GM12873 (cell line): ENCODE measurements around the gene UPK3B.
"Not testable (repeated sequence)": the region's sequence is repeated elsewhere in the genome, so short reads cannot be mapped to it uniquely, and the experiment has no call there.

Experiments used
- TF ChIP-seq, protein P1 (sequence below): IDR thresholded peaks from 2 replicates; pipeline ENCODE4 v1.5.1; 2012; ENCODE audit warnings: low read depth, mild to moderate bottlenecking, moderate library complexity, low read length, control low read depth; ENCODE audit not compliant: insufficient read depth; ENCODE audit errors: missing control alignments

Gene UPK3B

DNA sequence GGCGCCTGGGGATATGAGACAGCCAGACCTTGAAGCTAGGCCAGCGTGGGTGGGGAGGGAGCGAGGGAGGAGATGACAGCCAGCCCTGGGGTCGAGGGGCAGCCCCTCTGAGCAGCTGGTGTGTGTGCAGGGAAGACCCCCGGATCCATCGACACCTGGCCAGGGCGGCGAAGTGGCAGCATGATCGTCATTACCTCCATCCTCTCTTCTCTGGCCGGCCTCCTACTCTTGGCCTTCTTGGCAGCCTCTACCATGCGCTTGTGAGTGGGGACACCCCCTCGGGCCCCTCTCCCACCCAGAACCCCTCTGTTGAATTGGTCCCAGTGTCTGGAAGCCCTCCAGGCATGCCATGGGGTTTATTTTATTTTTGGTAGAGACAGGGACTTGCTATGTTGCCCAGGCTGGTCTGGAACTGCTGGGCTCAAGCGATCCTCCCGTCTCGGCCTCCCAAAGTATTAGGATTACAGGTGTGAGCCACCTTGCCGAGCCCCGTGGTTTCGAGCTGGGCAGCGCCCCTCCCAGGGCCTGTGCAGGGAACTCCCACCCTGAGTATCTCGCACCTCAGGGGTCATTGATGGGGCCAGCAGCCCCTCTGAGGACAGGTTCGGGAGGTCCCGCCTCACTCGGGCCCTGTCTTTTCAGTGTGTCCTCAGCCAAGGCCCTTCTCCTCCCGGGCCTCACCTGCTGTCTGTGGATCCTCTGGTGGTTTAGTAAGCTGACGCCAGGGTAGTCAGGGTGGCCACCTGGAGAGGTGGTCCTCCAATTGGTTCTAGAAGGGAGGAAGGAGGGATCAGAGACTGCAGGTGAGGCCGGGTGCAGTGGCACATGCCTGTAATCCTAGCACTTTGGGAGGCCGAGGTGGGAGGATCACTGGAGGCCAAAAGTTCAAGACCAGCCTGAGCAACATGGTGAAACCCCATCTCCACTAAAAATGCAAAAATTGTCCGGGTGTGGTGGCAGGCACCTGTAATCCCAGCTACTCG is 3.8 kb downstream of the UPK3B start:
- TF ChIP-seq, protein P1, sequence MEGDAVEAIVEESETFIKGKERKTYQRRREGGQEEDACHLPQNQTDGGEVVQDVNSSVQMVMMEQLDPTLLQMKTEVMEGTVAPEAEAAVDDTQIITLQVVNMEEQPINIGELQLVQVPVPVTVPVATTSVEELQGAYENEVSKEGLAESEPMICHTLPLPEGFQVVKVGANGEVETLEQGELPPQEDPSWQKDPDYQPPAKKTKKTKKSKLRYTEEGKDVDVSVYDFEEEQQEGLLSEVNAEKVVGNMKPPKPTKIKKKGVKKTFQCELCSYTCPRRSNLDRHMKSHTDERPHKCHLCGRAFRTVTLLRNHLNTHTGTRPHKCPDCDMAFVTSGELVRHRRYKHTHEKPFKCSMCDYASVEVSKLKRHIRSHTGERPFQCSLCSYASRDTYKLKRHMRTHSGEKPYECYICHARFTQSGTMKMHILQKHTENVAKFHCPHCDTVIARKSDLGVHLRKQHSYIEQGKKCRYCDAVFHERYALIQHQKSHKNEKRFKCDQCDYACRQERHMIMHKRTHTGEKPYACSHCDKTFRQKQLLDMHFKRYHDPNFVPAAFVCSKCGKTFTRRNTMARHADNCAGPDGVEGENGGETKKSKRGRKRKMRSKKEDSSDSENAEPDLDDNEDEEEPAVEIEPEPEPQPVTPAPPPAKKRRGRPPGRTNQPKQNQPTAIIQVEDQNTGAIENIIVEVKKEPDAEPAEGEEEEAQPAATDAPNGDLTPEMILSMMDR = no peak

DNA sequence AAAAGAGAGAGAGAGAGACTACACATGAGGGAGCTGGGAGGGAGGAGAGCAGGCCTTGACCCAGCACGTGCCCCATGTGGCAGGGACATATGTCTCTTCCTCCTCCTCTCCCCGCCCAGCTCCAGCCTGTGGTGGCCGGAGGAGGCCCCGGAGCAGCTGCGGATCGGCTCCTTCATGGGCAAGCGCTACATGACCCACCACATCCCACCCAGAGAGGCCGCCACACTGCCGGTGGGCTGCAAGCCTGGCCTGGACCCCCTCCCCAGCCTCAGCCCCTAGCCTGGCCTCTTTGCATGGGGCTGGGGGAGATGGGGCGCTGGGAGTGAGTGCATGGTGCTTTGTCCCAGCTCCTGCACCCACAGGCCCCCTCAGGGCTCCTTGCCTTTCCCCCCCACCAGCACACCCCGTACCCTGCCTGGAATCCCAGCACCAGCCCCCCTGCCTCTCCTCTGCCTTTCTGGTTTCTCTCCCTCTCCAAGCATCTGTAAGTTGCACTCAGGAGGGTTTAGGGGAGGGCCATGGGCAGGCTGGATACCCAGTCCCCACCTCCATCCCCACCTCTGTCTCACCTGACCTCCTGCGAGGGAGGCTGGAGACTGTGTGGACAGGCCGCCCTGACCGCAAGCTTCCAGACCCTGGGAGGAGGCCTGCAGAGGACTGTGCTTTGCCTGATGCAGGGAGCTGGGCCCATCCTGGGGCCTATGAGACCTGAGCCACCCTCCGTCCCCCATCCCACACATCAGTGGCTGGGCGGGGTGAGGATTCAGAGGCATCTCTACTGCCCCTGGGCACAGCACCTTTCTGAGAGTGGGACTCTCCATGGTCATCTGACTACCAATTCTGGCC is 4.8 kb downstream of the UPK3B start:
- TF ChIP-seq, protein P1 = no peak

DNA sequence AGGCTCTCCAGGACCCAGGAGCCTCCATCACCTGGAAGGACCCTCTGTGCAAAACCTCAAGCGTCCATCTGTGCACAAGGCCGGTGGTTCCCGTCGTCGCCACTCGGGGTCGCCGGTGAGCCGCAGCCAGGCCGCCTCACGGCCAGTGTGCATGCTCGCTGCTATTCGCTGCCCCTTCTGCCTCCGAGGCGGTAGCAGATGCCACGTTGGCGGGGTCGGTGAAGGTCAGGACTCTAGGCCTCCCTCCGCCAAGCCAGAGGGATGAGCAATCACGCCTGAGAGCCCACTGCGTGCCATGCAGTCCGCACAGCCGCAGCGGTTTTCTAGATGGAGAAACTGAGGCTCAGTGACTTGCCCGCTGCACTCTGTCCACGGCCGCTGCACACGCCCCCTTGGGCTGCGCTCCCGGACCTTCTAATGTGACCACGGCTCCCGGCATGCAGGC is 5.7 kb downstream of the UPK3B start:
- TF ChIP-seq, protein P1 = peak; percentile 90

DNA sequence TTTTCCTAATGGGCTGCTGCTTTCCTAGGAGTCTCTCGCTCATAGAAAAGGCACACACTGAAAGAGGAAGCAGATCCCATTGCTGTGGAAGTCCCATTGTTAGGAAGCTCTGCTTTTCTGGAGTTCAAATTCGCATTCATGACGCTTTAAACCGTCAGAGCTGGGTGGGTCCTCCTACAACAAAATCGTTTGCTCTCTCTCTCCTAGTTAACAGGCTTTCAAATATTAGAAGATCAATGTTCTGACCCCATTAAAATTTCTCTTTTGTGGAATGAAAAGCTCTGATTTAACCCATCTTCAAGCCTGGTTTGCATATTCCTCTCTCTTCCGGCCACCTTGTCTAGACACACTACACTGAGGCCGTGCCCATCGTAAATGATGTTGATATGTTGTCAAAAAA is 32.8 kb downstream of the UPK3B start, which contains the start of gene SPDYE16:
Gene SPDYE16 (minus strand): TSS at position 101 of the 400 bp plus-strand sequence. CDS start 1,838 bp downstream, outside the sequence.
- TF ChIP-seq, protein P1 = not testable (repeated sequence)
